ENCODE measurements around the gene GRXCR2.

GRXCR2 gene

DNA sequence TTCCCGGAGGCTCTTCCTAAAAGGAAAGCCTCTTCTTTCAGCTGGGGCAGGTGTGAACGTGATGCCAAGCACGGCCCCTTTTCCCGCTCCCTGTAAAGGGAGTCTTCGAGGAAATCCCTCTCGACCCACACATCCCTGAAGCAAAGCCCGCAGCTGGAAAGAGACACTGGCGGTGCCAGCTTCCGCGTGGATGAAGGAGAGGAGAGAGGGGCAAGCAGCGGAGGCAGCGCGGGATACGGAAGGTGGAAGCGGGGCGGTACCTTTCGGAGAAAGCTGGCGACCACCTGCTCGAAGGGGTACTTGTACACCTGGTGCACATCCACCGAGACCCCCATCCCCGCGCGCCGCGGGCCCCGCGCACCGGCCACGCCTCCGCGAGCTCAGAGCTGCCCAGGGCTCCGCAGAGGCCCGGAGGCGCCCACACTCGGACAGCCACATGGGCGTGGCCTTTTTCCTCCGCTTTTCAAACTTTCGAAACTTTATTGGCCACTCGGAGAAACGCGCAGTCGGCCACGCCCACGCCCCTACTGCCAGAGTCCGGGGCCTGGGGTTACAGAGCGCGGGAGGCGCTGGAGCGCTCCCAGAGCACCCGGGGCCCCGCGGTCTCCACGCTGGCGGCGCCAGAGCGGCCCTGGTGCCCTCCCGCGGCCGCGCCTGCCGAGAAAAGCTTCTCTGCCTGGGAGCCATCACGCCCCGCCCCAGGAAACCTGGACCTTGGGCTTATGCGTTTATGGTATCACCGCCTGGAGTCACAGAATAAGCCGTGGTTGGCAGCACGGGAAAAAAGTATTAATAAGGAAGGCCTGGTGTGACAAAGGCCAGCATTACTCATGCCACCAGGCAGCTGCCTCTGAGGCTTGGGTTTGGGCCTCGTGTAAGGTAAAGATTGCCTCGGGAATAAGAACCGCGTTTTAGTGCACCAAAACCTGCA, 37.6 kb downstream of the GRXCR2 start, which contains the start of gene PRELID2:
TSS of gene PRELID2 (minus strand) at position 426 of the 931 bp plus-strand sequence. CDS start at position 335, 91 bp downstream.
- DNase-seq = peak; percentile 96

DNA sequence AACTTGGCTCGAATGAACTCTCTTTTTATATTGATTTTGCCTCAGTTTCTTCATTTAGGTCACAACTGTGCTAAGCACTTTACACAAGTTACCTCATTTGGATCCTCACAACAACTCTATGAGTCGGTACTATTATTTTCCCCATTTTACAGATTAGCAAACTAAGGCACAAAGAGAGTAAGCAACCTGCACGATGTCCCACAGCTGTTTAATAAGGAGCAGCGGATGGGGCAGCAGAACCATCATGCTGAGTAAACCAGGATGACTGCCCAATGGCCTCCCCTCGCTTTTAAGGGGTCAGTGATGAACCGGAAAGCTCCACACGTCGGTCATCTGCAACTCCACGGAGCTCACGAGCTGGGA, 38.3 kb downstream of the GRXCR2 start:
- no peak for DNase-seq

DNA sequence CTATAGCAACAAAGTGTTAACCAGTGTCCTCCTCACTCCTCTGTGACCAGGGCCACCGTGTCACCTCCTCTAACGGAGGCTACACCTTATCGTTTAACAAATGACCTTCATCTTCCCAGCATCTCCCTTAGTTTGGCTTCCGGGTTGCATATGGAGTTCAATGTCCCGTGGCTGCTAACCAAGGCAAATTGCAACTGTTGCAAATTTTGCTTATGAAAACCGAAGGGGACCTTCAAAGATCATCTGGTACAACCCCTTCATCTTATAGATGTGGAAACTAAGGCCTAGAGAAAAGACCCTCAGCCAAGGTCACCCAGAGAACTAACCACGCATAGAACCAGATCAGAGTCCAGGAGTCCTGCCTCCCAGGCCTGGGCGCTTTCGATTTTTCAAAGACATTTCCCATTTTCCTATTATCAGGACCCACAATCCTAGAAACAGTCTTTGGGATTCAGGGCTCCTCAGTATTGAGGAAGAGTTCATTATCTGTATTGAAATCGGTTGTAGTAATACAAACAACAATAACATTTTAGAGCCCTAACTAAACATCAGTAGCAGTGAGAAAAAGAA, 39.1 kb downstream of the GRXCR2 start:
- DNase-seq = no peak

DNA sequence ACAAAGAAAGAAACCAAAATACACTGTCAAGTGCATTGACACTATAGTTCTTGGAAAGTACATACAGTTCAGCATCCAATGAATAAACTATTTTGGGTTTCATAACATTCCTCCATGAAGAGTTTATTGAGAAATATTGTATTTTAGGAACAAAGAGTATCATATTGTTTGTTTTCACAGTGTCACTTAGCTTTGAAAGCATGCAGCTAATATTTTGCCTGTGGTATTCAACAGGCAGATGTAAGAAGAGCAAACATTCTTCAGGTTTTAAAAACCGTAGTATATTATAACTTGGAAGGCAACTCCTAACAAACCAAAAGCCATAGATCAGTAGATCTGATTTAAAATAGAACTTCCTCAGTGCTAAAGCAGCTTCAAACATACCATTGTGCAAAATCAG, 42.2 kb downstream of the GRXCR2 start:
- no peak for DNase-seq

DNA sequence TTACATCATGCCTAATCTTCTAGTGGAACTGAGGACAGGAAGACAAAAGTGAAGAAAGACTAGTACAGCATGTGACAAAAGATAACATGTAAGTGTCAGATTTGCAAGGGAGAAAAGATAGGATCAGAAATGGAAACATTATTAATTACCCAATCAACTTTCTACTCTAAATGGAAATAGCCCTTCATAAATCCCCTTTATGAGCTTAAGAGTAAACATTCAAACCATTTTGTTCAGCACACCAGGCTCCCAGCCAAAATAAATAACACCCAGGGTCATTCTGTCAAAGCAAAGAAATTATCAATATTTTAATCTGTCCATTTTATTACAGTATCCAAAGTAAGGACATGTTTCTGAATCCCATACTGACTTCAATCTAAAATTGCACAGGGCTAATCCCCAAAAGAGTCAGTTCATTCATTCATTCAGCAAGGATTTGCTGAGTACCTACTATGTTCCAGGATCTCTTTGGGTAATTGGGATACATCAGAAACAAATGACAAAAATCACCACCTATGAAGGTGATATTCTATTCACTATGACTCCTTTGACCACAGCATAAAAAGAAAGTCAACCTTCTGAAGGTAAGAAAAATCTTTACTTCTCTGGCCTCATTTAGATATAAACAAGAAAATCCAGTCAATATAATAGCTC, 43.0 kb downstream of the GRXCR2 start:
- DNase-seq = no peak

DNA sequence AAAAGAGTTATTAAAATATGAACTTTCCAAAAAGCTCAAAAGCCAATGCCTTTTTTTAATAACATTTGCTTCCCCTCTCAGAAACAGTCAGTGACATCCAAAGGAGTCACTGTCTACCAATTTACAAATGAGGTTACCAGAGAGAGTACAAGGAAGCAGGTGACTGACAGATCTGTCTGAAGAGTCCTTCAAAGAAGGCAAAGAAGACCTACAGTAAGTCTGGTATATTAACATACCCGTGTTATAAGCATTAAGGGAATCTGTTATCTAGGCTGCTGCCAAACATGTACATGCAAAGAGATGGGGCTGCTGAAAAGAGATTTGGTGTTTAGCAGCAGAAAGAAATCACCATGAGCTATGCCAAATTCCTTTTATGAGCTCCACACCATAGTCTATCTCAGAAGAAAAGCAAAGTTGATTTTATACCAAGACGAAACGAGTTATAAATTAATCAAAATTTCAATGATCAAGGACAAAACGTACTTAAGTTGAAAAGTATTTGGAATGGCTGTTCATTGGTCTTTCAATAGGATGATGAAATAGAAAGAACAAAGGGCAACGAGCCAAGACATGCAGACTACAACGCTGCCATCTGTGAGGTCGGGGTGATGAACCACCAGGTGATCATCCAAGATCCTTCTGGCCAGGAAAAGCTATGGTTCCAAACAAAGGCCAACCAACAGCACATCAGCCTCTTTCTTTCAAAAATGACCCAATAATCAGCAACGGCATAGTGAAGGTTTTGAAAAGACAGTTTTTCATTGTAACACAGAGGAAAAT, 45.7 kb downstream of the GRXCR2 start:
- DNase-seq = no peak

DNA sequence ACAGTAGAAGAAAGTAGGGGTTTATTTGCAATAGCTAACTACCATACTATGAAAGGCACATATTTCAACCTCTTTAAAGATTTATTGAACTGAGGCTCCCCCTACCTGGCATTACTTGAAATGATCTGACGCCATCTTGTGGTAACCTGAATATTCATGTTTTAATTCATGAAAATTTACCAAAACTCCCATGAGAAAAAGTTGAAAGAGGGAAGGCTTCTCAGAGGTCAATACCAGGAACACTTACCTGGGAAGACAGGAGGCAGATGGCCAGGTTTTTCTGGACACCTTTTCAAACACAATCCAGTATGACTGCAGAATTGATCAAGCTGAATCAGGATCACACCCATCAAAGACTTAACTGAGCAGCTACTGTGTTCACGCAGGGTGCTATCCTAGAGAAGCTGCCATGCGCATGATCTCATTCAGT, 47.0 kb downstream of the GRXCR2 start:
- no peak for DNase-seq

DNA sequence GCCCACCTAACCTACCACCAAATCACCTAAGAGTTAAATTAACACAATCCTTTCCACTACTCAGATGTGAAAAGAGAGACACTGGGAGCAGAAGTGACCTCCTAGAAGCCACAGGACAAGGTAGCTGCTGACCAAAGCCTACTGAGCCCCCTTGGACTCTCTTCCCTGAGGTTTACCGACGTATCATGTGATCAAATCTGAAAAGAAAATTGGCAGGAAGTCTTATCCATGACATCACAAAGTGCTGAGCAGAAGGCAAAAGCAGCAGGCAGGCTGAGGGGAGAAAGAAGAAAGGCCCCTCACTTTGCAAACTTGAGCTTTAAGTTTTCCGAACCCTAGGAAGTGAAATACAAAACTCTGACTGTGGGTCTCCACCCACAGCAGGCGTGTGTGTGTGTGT, 48.8 kb downstream of the GRXCR2 start:
- DNase-seq = no peak

DNA sequence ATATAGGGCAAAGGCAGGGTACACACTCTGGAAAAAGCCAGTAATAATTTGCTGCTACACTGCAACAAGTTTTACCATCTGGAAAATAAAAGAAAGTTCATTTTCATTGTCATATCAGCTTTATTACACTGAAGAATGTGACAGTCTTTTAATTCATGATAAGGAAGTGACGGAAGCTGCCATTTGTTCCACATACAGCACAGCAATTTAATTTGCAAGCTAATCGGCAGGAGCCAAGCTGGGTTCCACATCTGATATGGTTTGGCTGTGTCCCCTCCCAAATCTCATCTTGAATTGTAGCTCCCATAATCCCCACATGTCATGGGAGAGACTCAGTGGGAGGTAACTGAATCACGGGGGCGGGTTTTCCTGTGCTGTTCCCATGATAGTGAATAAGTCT, 54.2 kb downstream of the GRXCR2 start:
- no peak for DNase-seq

DNA sequence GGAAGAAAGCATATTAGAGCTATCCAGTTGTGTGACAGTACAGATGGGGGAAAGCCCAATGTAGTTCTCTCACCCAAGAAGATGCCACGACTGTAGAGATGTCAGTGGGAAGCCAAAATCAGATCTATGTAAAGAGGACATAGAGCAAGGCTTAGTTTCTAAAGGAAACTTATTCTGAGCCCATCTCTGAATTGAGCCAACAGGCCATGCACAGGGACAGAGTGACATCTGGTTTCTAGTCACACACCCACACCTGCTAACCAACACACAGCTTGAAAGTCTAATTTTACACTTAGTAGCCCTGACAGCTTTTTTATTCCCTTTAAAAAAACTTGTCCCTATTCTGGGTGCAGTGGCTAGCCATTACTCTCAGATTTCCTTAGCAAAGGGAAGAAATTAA, 59.9 kb downstream of the GRXCR2 start:
- no peak for DNase-seq

DNA sequence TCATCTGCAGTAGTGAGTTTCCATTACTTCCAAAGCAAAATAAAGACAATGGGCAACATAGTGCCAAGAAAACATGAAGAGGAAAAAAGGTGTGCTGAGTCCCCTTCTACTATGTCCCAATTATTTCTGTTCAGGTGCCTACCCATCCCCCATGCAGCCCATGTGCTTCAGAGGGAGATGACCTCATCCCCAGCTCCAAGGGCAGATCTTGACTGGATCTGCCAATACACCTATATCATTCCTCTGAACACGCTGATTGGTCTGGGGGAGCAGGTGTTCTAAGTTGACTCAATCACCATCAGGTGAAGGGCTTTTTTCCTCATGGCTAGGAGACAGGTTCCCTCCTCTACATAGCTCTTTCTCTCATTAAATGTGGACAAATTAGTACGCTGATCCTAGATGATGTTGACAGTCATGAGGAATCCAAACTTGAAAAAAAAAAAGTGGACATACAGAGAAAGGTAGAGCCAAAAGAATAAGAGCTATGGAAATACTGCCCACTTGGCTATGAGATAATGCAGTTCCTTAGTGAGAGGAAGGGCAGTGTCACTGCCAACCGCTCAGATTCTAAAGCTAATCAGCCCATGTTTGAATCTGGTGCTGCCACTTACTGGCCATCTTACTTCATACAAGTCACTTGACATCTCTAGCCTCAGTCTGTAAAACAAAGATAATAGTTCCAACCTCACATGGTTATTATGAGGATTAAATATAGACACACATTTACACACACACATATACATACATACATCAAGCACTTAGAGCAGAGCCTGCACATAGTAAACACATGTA, 60.8 kb downstream of the GRXCR2 start:
- DNase-seq = no peak

All from retina (tissue), 1 donor.